Measurements from ENCODE around the gene TTLL10. TPM values are rescaled to one million over a fixed set of nuclear protein-coding genes. Genes with fewer than 3 reads are reported as not detected.

Gene TTLL10
- total and polyA plus RNA-seq, 2 experiments from 2014 or later, result not detected

- Histone ChIP-seq H3K9ac (no peak overlapping the region), H3K4me3 (no peak overlapping the region), H2AFZ (no peak overlapping the region), H3K4me2 (ENCODE audit: unreplicated experiment) (no peak overlapping the region), H3K36me3 (ENCODE audit: low read depth) (peaks cover 5% of the 10 kb centered on the region; the same call in 1 of the 2 replicates), H3K79me2 (ENCODE audit: insufficient read depth) (no peaks in the 10 kb centered on the region), H3K9me2 (ENCODE audit: insufficient read depth) (no peaks in the 10 kb centered on the region), H3K4me1 (ENCODE audit: insufficient read depth) (no peaks in the 10 kb centered on the region), H4K20me1 (ENCODE audit: insufficient read depth) (no peaks in the 10 kb centered on the region), H3K27me3 (replicated peaks; ENCODE audit: insufficient read depth) (no peaks in the 10 kb centered on the region), H3K27ac (no peak overlapping the region), H3K9me3 (ENCODE audit: low read depth) (no peaks in the 10 kb centered on the region), H3F3A (ENCODE audit: insufficient read depth) (no peaks in the 10 kb centered on the region)
- TF ChIP-seq EZH2 (IDR thresholded peaks at IDR 0.05; ENCODE audit: insufficient read depth, poor library complexity, severe bottlenecking) (no peak), EZH2phosphoT487 (IDR thresholded peaks at IDR 0.05; ENCODE audit: insufficient read depth, low read depth) (no peak)
- WGBS, 2 experiments (ENCODE audit: low coverage in 1 of 2, low lambda C conversion rate in 2 of 2, missing lambda C conversion rate in 2 of 2), result 94 to 96% methylated on average over 39 to 74 of the region's 74 CpGs
- no peak for DNase-seq
- in situ Hi-C loops (cut with MboI), result no loop called here
These were observed 43.3 kb downstream of the TTLL10 start for GRCh38 chr1:1216770-1217620.

GRCh38 chr1:1217621-1218523 is 44.2 kb downstream of the TTLL10 start:
- H3K4me2 ChIP-seq (ENCODE audit: unreplicated experiment), result no peak overlapping the region
- H2AFZ ChIP-seq, result no peak overlapping the region
- no peak for DNase-seq
- no peaks in the 10 kb centered on the region for H3K27me3 ChIP-seq (replicated peaks; ENCODE audit: insufficient read depth)
- no peaks in the 10 kb centered on the region for H4K20me1 ChIP-seq (ENCODE audit: insufficient read depth)
- H3K9me2 ChIP-seq (ENCODE audit: insufficient read depth), result no peaks in the 10 kb centered on the region
- in situ Hi-C loops (cut with MboI), result no loop called here
- H3K9me3 ChIP-seq (ENCODE audit: low read depth), result no peaks in the 10 kb centered on the region
- no peaks in the 10 kb centered on the region for H3K4me1 ChIP-seq (ENCODE audit: insufficient read depth)
- no peaks in the 10 kb centered on the region for H3K79me2 ChIP-seq (ENCODE audit: insufficient read depth)
- no peaks in the 10 kb centered on the region for H3F3A ChIP-seq (ENCODE audit: insufficient read depth)
- H3K27ac ChIP-seq, result no peak overlapping the region
- no peak overlapping the region for H3K4me3 ChIP-seq
- WGBS, 2 experiments (ENCODE audit: low coverage in 1 of 2, low lambda C conversion rate in 2 of 2, missing lambda C conversion rate in 2 of 2), result 92 to 94% methylated on average over 48 to 52 of the region's 52 CpGs
- TF ChIP-seq EZH2phosphoT487 (IDR thresholded peaks at IDR 0.05; ENCODE audit: insufficient read depth, low read depth) (no peak), EZH2 (IDR thresholded peaks at IDR 0.05; ENCODE audit: insufficient read depth, poor library complexity, severe bottlenecking) (no peak)
- peaks cover 5% of the 10 kb centered on the region; the same call in 1 of the 2 replicates for H3K36me3 ChIP-seq (ENCODE audit: low read depth)
- no peak overlapping the region for H3K9ac ChIP-seq

GRCh38 chr1:1218524-1219200 is 45.0 kb downstream of the TTLL10 start:
- H3F3A ChIP-seq (ENCODE audit: insufficient read depth), result no peaks in the 10 kb centered on the region
- in situ Hi-C loops (cut with MboI), result no loop called here

DNA sequence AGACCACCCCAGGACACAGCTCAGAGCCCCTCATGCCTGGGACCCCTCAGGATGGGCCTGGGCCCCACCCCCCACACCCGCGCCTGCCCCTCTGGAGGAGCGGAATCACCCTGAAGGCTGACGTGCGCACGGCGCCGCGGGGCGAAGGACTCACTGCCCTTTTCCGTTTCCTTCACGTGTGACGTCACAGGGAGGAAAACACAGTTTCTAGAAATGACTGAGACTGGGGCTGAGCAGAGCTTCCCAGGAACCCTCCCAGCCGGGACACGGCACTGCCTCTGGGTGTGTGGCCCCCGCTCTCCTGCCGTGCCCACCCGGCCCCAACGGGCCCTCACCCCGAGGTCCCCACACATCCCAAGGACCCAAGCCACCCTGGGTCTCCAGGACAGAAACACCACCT is 45.7 kb downstream of the TTLL10 start:
- no peaks in the 10 kb centered on the region for H3K9me2 ChIP-seq (ENCODE audit: insufficient read depth)
- H3K9ac ChIP-seq, result no peak overlapping the region
- H3K9me3 ChIP-seq (ENCODE audit: low read depth), result no peaks in the 10 kb centered on the region
- H3K27me3 ChIP-seq (replicated peaks; ENCODE audit: insufficient read depth), result no peaks in the 10 kb centered on the region
- no peak overlapping the region for H2AFZ ChIP-seq
- no peaks in the 10 kb centered on the region for H4K20me1 ChIP-seq (ENCODE audit: insufficient read depth)
- peaks cover 10% of the 10 kb centered on the region for H3K79me2 ChIP-seq (ENCODE audit: insufficient read depth)
- no peak for DNase-seq
- H3K36me3 ChIP-seq (ENCODE audit: low read depth), result peaks cover 5% of the 10 kb centered on the region; the same call in 1 of the 2 replicates
- no peak overlapping the region for H3K4me2 ChIP-seq (ENCODE audit: unreplicated experiment)
- H3K4me3 ChIP-seq, result no peak overlapping the region
- no peak overlapping the region for H3K27ac ChIP-seq
- no peaks in the 10 kb centered on the region for H3K4me1 ChIP-seq (ENCODE audit: insufficient read depth)
- H3F3A ChIP-seq (ENCODE audit: insufficient read depth), result no peaks in the 10 kb centered on the region
- TF ChIP-seq EZH2phosphoT487 (IDR thresholded peaks at IDR 0.05; ENCODE audit: insufficient read depth, low read depth) (no peak), EZH2 (IDR thresholded peaks at IDR 0.05; ENCODE audit: insufficient read depth, poor library complexity, severe bottlenecking) (no peak)
- in situ Hi-C loops (cut with MboI), result no loop called here
- 96 to 98% methylated on average over 17 of the region's 20 CpGs for WGBS, 2 experiments (ENCODE audit: low coverage in 1 of 2, low lambda C conversion rate in 2 of 2, missing lambda C conversion rate in 2 of 2)

More at GRCh38 chr1:1218524-1219200, 45.0 kb downstream of the TTLL10 start:
- Histone ChIP-seq H4K20me1 (ENCODE audit: insufficient read depth) (no peaks in the 10 kb centered on the region), H3K9ac (no peak overlapping the region), H3K9me3 (ENCODE audit: low read depth) (no peaks in the 10 kb centered on the region), H2AFZ (no peak overlapping the region), H3K4me1 (ENCODE audit: insufficient read depth) (no peaks in the 10 kb centered on the region), H3K79me2 (ENCODE audit: insufficient read depth) (peaks cover 5% of the 10 kb centered on the region; the same call in 1 of the 2 replicates), H3K36me3 (ENCODE audit: low read depth) (peaks cover 5% of the 10 kb centered on the region; the same call in 1 of the 2 replicates), H3K4me2 (ENCODE audit: unreplicated experiment) (no peak overlapping the region), H3K9me2 (ENCODE audit: insufficient read depth) (no peaks in the 10 kb centered on the region), H3K27ac (no peak overlapping the region), H3K27me3 (replicated peaks; ENCODE audit: insufficient read depth) (no peaks in the 10 kb centered on the region), H3K4me3 (no peak overlapping the region)
- WGBS, 2 experiments (ENCODE audit: low coverage in 1 of 2, low lambda C conversion rate in 2 of 2, missing lambda C conversion rate in 2 of 2), result 90 to 94% methylated on average over 35 to 36 of the region's 36 CpGs
- no peak for DNase-seq
- TF ChIP-seq EZH2phosphoT487 (IDR thresholded peaks at IDR 0.05; ENCODE audit: insufficient read depth, low read depth) (no peak), EZH2 (IDR thresholded peaks at IDR 0.05; ENCODE audit: insufficient read depth, poor library complexity, severe bottlenecking) (no peak)

Measured in GM23248 (cell line).